KMS-11 (cell line): Measurements from ENCODE around the gene SGCD.

Experiments used
- H2AFZ ChIP-seq: fragments of 200-600 bp; sonication (generic); 2 replicates; pipeline ENCODE4 v1.6.1; 2016; ENCODE audit warnings: antibody characterized with exemption, mixed run types, low read depth
- H3K27ac ChIP-seq: fragments of 200-600 bp; sonication (generic); 2 replicates; pipeline ENCODE4 v1.6.1; 2016; ENCODE audit warnings: mild to moderate bottlenecking, mixed run types
- H3K27me3 ChIP-seq: fragments of 200-600 bp; sonication (generic); 2 replicates; pipeline ENCODE4 v1.6.1; 2017; ENCODE audit warnings: mild to moderate bottlenecking, low read depth, mixed run types, moderate library complexity; ENCODE audit not compliant: insufficient read depth
- H3K36me3 ChIP-seq: fragments of 200-600 bp; sonication (generic); 2 replicates; pipeline ENCODE4 v1.6.1; 2017; ENCODE audit warnings: mild to moderate bottlenecking, mixed run types; ENCODE audit not compliant: insufficient read depth
- H3K4me1 ChIP-seq: fragments of 200-600 bp; sonication (generic); 2 replicates; pipeline ENCODE4 v1.6.1; 2016; ENCODE audit warnings: mild to moderate bottlenecking, low read depth, mixed run types; ENCODE audit not compliant: poor library complexity, severe bottlenecking
- H3K4me2 ChIP-seq: fragments of 200-600 bp; sonication (generic); 2 replicates; pipeline ENCODE4 v1.7.0; 2016; ENCODE audit warnings: mild to moderate bottlenecking, mixed run types
- H3K4me3 ChIP-seq: fragments of 200-600 bp; sonication (generic); IDR thresholded peaks from 2 replicates; pipeline ENCODE4 v1.6.1; 2017; ENCODE audit warnings: low read depth, low read length, mixed read lengths; ENCODE audit not compliant: insufficient read depth
- H3K79me2 ChIP-seq: fragments of 200-600 bp; sonication (generic); 2 replicates; pipeline ENCODE4 v1.6.1; 2016; ENCODE audit warnings: low read depth, mixed run types; ENCODE audit not compliant: insufficient read depth
- H3K9ac ChIP-seq: fragments of 200-600 bp; sonication (generic); 2 replicates; pipeline ENCODE4 v1.6.1; 2016; ENCODE audit warnings: mild to moderate bottlenecking, mixed run types
- H4K20me1 ChIP-seq: fragments of 200-600 bp; sonication (generic); 2 replicates; pipeline ENCODE4 v1.6.1; 2016; ENCODE audit warnings: mild to moderate bottlenecking, mixed run types; ENCODE audit not compliant: insufficient read depth
- TF ChIP-seq, protein P1 (sequence below): fragments of 200-600 bp; sonication (generic); conservative IDR thresholded peaks from 2 replicates; pipeline ENCODE4 v1.6.1; 2017; ENCODE audit warnings: low read depth, mild to moderate bottlenecking, antibody characterized with exemption, low read length, moderate library complexity, mixed read lengths

The SGCD gene

GRCh38 chr5:156386976-156387375 lies 60.0 kb downstream of the SGCD start:
- H3K27me3 ChIP-seq, result no peaks in the 10 kb centered on the region
- no peaks in the 10 kb centered on the region for H4K20me1 ChIP-seq
- H3K9ac ChIP-seq, result no peak overlapping the region
- no peak overlapping the region for H3K4me2 ChIP-seq
- H3K27ac ChIP-seq, result no peak overlapping the region
- no peaks in the 10 kb centered on the region for H3K4me1 ChIP-seq
- TF ChIP-seq, protein P1, sequence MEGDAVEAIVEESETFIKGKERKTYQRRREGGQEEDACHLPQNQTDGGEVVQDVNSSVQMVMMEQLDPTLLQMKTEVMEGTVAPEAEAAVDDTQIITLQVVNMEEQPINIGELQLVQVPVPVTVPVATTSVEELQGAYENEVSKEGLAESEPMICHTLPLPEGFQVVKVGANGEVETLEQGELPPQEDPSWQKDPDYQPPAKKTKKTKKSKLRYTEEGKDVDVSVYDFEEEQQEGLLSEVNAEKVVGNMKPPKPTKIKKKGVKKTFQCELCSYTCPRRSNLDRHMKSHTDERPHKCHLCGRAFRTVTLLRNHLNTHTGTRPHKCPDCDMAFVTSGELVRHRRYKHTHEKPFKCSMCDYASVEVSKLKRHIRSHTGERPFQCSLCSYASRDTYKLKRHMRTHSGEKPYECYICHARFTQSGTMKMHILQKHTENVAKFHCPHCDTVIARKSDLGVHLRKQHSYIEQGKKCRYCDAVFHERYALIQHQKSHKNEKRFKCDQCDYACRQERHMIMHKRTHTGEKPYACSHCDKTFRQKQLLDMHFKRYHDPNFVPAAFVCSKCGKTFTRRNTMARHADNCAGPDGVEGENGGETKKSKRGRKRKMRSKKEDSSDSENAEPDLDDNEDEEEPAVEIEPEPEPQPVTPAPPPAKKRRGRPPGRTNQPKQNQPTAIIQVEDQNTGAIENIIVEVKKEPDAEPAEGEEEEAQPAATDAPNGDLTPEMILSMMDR, result no peak
- H3K79me2 ChIP-seq, result no peaks in the 10 kb centered on the region
- H3K36me3 ChIP-seq, result no peaks in the 10 kb centered on the region
- H2AFZ ChIP-seq, result no peak overlapping the region
- no peak overlapping the region for H3K4me3 ChIP-seq

GRCh38 chr5:156387391-156387790 lies 60.4 kb downstream of the SGCD start:
- Histone ChIP-seq H3K27me3 (no peaks in the 10 kb centered on the region), H3K36me3 (no peaks in the 10 kb centered on the region), H3K27ac (no peak overlapping the region), H3K4me1 (no peaks in the 10 kb centered on the region), H4K20me1 (no peaks in the 10 kb centered on the region), H3K79me2 (no peaks in the 10 kb centered on the region), H3K4me2 (no peak overlapping the region), H3K9ac (no peak overlapping the region), H3K4me3 (no peak overlapping the region), H2AFZ (no peak overlapping the region)
- TF ChIP-seq, protein P1, result no peak

GRCh38 chr5:156388233-156388632 lies 61.3 kb downstream of the SGCD start:
- no peaks in the 10 kb centered on the region for H3K79me2 ChIP-seq
- TF ChIP-seq, protein P1, result no peak
- no peaks in the 10 kb centered on the region for H3K4me1 ChIP-seq
- no peaks in the 10 kb centered on the region for H3K27me3 ChIP-seq
- no peaks in the 10 kb centered on the region for H4K20me1 ChIP-seq
- H3K4me2 ChIP-seq, result no peak overlapping the region
- H3K4me3 ChIP-seq, result no peak overlapping the region
- H3K27ac ChIP-seq, result no peak overlapping the region
- no peak overlapping the region for H2AFZ ChIP-seq
- H3K36me3 ChIP-seq, result no peaks in the 10 kb centered on the region
- H3K9ac ChIP-seq, result no peak overlapping the region

DNA sequence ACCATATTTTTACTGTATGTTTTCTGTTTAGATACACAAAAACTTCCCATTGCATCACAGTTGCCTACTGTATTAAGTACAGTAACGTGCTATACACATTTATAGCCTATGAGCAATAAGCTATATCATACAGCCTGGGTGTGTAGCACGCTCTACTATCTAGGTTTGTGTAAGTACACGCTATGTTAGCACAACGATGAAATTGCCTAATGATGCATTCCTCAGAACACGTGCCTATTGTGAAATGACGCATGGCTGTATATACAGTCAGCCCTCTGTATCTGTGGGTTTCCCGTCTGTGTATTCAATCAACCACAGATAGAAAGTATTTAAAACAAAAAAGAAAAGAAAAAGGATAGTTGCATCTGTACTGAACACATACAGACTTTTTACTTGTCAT lies 64.2 kb downstream of the SGCD start:
- no peak overlapping the region for H2AFZ ChIP-seq
- H3K27ac ChIP-seq, result no peak overlapping the region
- no peaks in the 10 kb centered on the region for H4K20me1 ChIP-seq
- no peaks in the 10 kb centered on the region for H3K79me2 ChIP-seq
- no peak overlapping the region for H3K4me3 ChIP-seq
- no peaks in the 10 kb centered on the region for H3K27me3 ChIP-seq
- no peak overlapping the region for H3K4me2 ChIP-seq
- no peak overlapping the region for H3K9ac ChIP-seq
- no peaks in the 10 kb centered on the region for H3K36me3 ChIP-seq
- no peaks in the 10 kb centered on the region for H3K4me1 ChIP-seq
- TF ChIP-seq, protein P1, result no peak
